Right lobe of liver (tissue), 4 donors: ENCODE data around the gene PTCD1.

Source experiments
- POLR2A ChIP-seq: fragments of 450-650 bp; IDR thresholded peaks from one replicate; pipeline ENCODE4 v1.6.1; 2017; ENCODE audit warnings: antibody characterized with exemption, mild to moderate bottlenecking
- TF ChIP-seq, protein P1 (sequence below), 4 donors: fragments of 200-600 bp in 3 of 4; fragments of 450-650 bp in 1 of 4; IDR thresholded peaks; one replicate each; pipeline versions ENCODE4 v1.5.1 to v1.8.0; 2016 to 2022; ENCODE audit warnings: antibody characterized with exemption in 4 of 4, mild to moderate bottlenecking in 2 of 4
- donor health status: DM: no; HTN: no; CAD: no.
- donor health status: DM: no; HTN: no; CAD: no.
- donor health status: DM: no; HTN: yes; CAD: no.

DNA sequence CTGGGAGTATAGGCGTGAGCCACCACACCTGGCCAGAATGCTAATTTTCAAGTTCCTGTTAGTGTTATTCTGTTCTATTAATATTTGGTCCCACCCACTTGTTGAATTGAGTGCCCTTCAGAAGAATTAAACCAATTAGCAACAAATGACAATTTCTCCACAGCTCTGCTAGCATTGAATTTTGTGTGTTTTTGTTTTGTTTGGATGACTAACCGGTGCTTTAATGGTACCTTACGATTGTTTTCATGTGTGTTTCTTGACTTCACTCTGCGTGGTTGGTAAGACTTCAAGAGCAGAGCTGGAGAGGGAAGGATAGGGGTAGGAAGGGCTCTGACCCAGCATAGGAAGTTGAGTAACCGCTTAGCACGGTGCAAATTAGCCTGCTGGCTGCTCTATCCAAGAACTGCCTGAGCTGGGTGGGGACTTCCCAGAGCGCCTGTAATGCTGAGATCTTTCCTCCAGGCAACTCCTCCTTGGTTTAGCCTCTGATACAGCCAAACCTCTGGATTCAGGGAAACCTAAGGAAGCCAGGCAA, 59.5 kb downstream of the PTCD1 start:
- TF ChIP-seq, protein P1, sequence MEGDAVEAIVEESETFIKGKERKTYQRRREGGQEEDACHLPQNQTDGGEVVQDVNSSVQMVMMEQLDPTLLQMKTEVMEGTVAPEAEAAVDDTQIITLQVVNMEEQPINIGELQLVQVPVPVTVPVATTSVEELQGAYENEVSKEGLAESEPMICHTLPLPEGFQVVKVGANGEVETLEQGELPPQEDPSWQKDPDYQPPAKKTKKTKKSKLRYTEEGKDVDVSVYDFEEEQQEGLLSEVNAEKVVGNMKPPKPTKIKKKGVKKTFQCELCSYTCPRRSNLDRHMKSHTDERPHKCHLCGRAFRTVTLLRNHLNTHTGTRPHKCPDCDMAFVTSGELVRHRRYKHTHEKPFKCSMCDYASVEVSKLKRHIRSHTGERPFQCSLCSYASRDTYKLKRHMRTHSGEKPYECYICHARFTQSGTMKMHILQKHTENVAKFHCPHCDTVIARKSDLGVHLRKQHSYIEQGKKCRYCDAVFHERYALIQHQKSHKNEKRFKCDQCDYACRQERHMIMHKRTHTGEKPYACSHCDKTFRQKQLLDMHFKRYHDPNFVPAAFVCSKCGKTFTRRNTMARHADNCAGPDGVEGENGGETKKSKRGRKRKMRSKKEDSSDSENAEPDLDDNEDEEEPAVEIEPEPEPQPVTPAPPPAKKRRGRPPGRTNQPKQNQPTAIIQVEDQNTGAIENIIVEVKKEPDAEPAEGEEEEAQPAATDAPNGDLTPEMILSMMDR (IDR thresholded peaks at IDR 0.05): peak in 1 of 4 donors; percentile 10
- TF ChIP-seq POLR2A: no peak
